ENCODE measurements around the gene SRRD.

GRCh38 chr22:26463101-26463661, 20.5 kb upstream of the SRRD start:
- TF ChIP-seq POLR2A (IDR thresholded peaks at IDR 0.05; ENCODE audit: low read depth) (no peak), CTCF (IDR thresholded peaks at IDR 0.05) (no peak), POLR2AphosphoS5 (IDR thresholded peaks at IDR 0.05) (no peak)
